HG03280 (cell line): ENCODE measurements around the gene TTC12.
A peak's percentile ranks its signal among the peaks of the same experiment; 100 is the strongest.

Experiments used
- ATAC-seq: cut with Tn5 transposase; IDR thresholded peaks from one replicate; pipeline ENCODE4 v1.9.1; 2021; ENCODE audit warnings: mild to moderate bottlenecking, moderate library complexity; ENCODE audit not compliant: unreplicated experiment

The TTC12 gene

GRCh38 chr11:113314389-113315301 lies at the start of gene TTC12:
TSS of gene TTC12 (plus strand) at chr11:113314583. CDS start at chr11:113316258, 1,675 bp downstream.
- peak; percentile 96 for ATAC-seq

GRCh38 chr11:113265362-113265761 lies 49.0 kb upstream of the TTC12 start:
- ATAC-seq, result no peak

- no peak for ATAC-seq
Measured at GRCh38 chr11:113267493-113267892, 46.9 kb upstream of the TTC12 start.

- no peak for ATAC-seq
Measured at GRCh38 chr11:113269096-113269495, 45.3 kb upstream of the TTC12 start.

- no peak for ATAC-seq
Measured at GRCh38 chr11:113269636-113270035, 44.7 kb upstream of the TTC12 start.

- ATAC-seq, result no peak
Measured at GRCh38 chr11:113270080-113270479, 44.3 kb upstream of the TTC12 start.

- no peak for ATAC-seq
Measured at GRCh38 chr11:113271551-113272245, 42.7 kb upstream of the TTC12 start.

- ATAC-seq, result no peak
Measured at GRCh38 chr11:113272281-113272680, 42.1 kb upstream of the TTC12 start.

- no peak for ATAC-seq
Measured at GRCh38 chr11:113272927-113273615, 41.3 kb upstream of the TTC12 start.

GRCh38 chr11:113273720-113274119 lies 40.7 kb upstream of the TTC12 start:
- ATAC-seq, result no peak

- ATAC-seq, result no peak
Measured at GRCh38 chr11:113274713-113275582, 39.4 kb upstream of the TTC12 start.

- ATAC-seq, result no peak
Measured at GRCh38 chr11:113275602-113276001, 38.8 kb upstream of the TTC12 start.

GRCh38 chr11:113276466-113276865 lies 37.9 kb upstream of the TTC12 start:
- no peak for ATAC-seq

- no peak for ATAC-seq
Measured at GRCh38 chr11:113277907-113278306, 36.5 kb upstream of the TTC12 start.

GRCh38 chr11:113278481-113278880 lies 35.9 kb upstream of the TTC12 start:
- no peak for ATAC-seq

- no peak for ATAC-seq
Measured at GRCh38 chr11:113278925-113279324, 35.5 kb upstream of the TTC12 start.

GRCh38 chr11:113279591-113279990 lies 34.8 kb upstream of the TTC12 start:
- no peak for ATAC-seq

GRCh38 chr11:113281052-113281725 lies 33.2 kb upstream of the TTC12 start:
- no peak for ATAC-seq

- no peak for ATAC-seq
Measured at GRCh38 chr11:113282898-113283437, 31.4 kb upstream of the TTC12 start.

GRCh38 chr11:113283881-113284280 lies 30.5 kb upstream of the TTC12 start:
- ATAC-seq, result no peak
